22Rv1 (cell line): ENCODE measurements around the gene SLC6A4.
A peak's percentile ranks its signal among the peaks of the same experiment; 100 is the strongest.

Experiments used
- H3K27ac ChIP-seq: fragments of 450-650 bp; 2 replicates; pipeline ENCODE4 v1.5.1; 2017
- CTCF ChIP-seq: fragments of 450-650 bp; IDR thresholded peaks from 2 replicates; pipeline ENCODE4 v1.5.1; 2017; ENCODE audit warnings: mild to moderate bottlenecking
- ZFX ChIP-seq: fragments of 450-650 bp; IDR thresholded peaks from 2 replicates; pipeline ENCODE4 v1.6.1; 2017; ENCODE audit warnings: antibody characterized with exemption, borderline replicate concordance

SLC6A4 gene

GRCh38 chr17:30161601-30162000 lies 73.9 kb downstream of the SLC6A4 start:
- no peak overlapping the region for H3K27ac ChIP-seq
- no peak for TF ChIP-seq CTCF
- no peak for TF ChIP-seq ZFX

GRCh38 chr17:30160419-30161172 lies 74.9 kb downstream of the SLC6A4 start:
- TF ChIP-seq CTCF, result no peak
- no peak for TF ChIP-seq ZFX
- no peak overlapping the region for H3K27ac ChIP-seq

- TF ChIP-seq ZFX (no peak), CTCF (no peak)
- H3K27ac ChIP-seq, result no peak overlapping the region
These were observed 76.4 kb downstream of the SLC6A4 start for GRCh38 chr17:30158896-30159625.

GRCh38 chr17:30155389-30155788 lies 80.1 kb downstream of the SLC6A4 start:
- TF ChIP-seq ZFX, result no peak
- TF ChIP-seq CTCF, result no peak
- no peak overlapping the region for H3K27ac ChIP-seq

- TF ChIP-seq CTCF, result no peak
- TF ChIP-seq ZFX, result no peak
These were observed 82.0 kb downstream of the SLC6A4 start for GRCh38 chr17:30153463-30153862.

GRCh38 chr17:30151471-30151870 lies 84.0 kb downstream of the SLC6A4 start:
- TF ChIP-seq ZFX (no peak), CTCF (no peak)
- no peak overlapping the region for H3K27ac ChIP-seq

More at GRCh38 chr17:30153463-30153862, 82.0 kb downstream of the SLC6A4 start:
- no peak overlapping the region for H3K27ac ChIP-seq

GRCh38 chr17:30148376-30148775 lies 87.1 kb downstream of the SLC6A4 start:
- TF ChIP-seq ZFX, result no peak
- H3K27ac ChIP-seq, result peak overlapping the region; percentile 24

- peak overlapping the region; percentile 24; the same call in 1 of the 2 replicates for H3K27ac ChIP-seq
These were observed 87.6 kb downstream of the SLC6A4 start for GRCh38 chr17:30147860-30148259.
